ENCODE data around the gene SYPL1.

Gene SYPL1

GRCh38 chr7:106076537-106076936 lies 35.6 kb downstream of the SYPL1 start:
- Histone ChIP-seq H3K36me3 (no peaks in the 10 kb centered on the region), H3K9me3 (no peaks in the 10 kb centered on the region), H3K4me1 (ENCODE audit: control insufficient read depth in 1 of 2, insufficient read depth in 1 of 2, low read depth in 1 of 2, low read length in 1 of 2) (peaks cover 13 to 18% of the 10 kb centered on the region in 2 experiments), H3K27me3 (no peaks in the 10 kb centered on the region), H3K4me3 (ENCODE audit: low read depth in 1 of 2, low read length in 1 of 2) (no peak overlapping the region), H3K27ac (no peak overlapping the region)
- TF ChIP-seq CTCF (IDR thresholded peaks at IDR 0.05) = no peak

- Histone ChIP-seq H3K9me3 (no peaks in the 10 kb centered on the region), H3K4me1 (ENCODE audit: control insufficient read depth in 1 of 2, insufficient read depth in 1 of 2, low read depth in 1 of 2, low read length in 1 of 2) (peaks cover 19 to 24% of the 10 kb centered on the region in 2 experiments), H3K27me3 (no peaks in the 10 kb centered on the region), H3K27ac (no peak overlapping the region), H3K36me3 (no peaks in the 10 kb centered on the region), H3K4me3 (ENCODE audit: low read depth in 1 of 2, low read length in 1 of 2) (no peak overlapping the region)
- no peak for TF ChIP-seq CTCF (IDR thresholded peaks at IDR 0.05)
Measured at GRCh38 chr7:106075937-106076336, 36.2 kb downstream of the SYPL1 start.

GRCh38 chr7:106074257-106074656 lies 37.9 kb downstream of the SYPL1 start:
- Histone ChIP-seq H3K9me3 (no peaks in the 10 kb centered on the region), H3K27me3 (no peaks in the 10 kb centered on the region), H3K36me3 (no peaks in the 10 kb centered on the region), H3K27ac (no peak overlapping the region), H3K4me3 (ENCODE audit: low read depth in 1 of 2, low read length in 1 of 2) (no peak overlapping the region), H3K4me1 (ENCODE audit: control insufficient read depth in 1 of 2, insufficient read depth in 1 of 2, low read depth in 1 of 2, low read length in 1 of 2) (peaks cover 25 to 35% of the 10 kb centered on the region in 2 experiments)
- TF ChIP-seq CTCF (IDR thresholded peaks at IDR 0.05) = no peak

- peaks cover 25 to 35% of the 10 kb centered on the region in 2 experiments for H3K4me1 ChIP-seq (ENCODE audit: control insufficient read depth in 1 of 2, insufficient read depth in 1 of 2, low read depth in 1 of 2, low read length in 1 of 2)
- H3K36me3 ChIP-seq = no peaks in the 10 kb centered on the region
- TF ChIP-seq CTCF (IDR thresholded peaks at IDR 0.05) = no peak
- H3K9me3 ChIP-seq = no peaks in the 10 kb centered on the region
- H3K27ac ChIP-seq = no peak overlapping the region
- H3K4me3 ChIP-seq (ENCODE audit: low read depth in 1 of 2, low read length in 1 of 2) = no peak overlapping the region
- no peaks in the 10 kb centered on the region for H3K27me3 ChIP-seq
Measured at GRCh38 chr7:106073701-106074100, 38.4 kb downstream of the SYPL1 start.

GRCh38 chr7:106072715-106073091 lies 39.4 kb downstream of the SYPL1 start:
- no peak overlapping the region for H3K27ac ChIP-seq
- H3K9me3 ChIP-seq = no peaks in the 10 kb centered on the region
- no peak for TF ChIP-seq CTCF (IDR thresholded peaks at IDR 0.05)
- no peaks in the 10 kb centered on the region for H3K36me3 ChIP-seq
- H3K4me1 ChIP-seq (ENCODE audit: control insufficient read depth in 1 of 2, insufficient read depth in 1 of 2, low read depth in 1 of 2, low read length in 1 of 2) = peaks cover 25 to 35% of the 10 kb centered on the region in 2 experiments
- H3K4me3 ChIP-seq (ENCODE audit: low read depth in 1 of 2, low read length in 1 of 2) = no peak overlapping the region
- no peaks in the 10 kb centered on the region for H3K27me3 ChIP-seq

Measured in neutrophil (primary cell).